ENCODE results near the gene MEGF11. TPM values are rescaled to one million over a fixed set of nuclear protein-coding genes. Genes with fewer than 3 reads are reported as not detected.

The MEGF11 gene
- total RNA-seq, 6 experiments from 2014 or later, result not detected

DNA sequence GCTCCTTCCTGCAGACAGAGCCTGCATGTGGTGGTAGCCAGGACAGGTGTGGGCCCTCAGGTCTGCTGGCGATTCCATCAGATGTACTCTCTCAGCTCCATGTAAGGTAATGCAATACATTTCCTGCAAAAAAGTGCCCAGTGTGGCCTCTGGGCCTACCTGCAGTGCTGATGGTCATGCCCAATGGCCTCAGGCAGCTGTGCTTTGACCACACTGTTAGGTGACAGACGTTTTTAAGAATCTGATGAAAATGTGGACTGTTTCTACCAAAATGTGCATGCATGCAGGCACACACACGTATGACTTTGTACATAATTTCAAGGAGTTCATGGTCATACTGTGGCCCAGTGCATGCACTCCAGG is 231.4 kb downstream of the MEGF11 start:
- no peaks in the 10 kb centered on the region for H3K9me3 Mint-ChIP-seq
- TF ChIP-seq, protein P1, sequence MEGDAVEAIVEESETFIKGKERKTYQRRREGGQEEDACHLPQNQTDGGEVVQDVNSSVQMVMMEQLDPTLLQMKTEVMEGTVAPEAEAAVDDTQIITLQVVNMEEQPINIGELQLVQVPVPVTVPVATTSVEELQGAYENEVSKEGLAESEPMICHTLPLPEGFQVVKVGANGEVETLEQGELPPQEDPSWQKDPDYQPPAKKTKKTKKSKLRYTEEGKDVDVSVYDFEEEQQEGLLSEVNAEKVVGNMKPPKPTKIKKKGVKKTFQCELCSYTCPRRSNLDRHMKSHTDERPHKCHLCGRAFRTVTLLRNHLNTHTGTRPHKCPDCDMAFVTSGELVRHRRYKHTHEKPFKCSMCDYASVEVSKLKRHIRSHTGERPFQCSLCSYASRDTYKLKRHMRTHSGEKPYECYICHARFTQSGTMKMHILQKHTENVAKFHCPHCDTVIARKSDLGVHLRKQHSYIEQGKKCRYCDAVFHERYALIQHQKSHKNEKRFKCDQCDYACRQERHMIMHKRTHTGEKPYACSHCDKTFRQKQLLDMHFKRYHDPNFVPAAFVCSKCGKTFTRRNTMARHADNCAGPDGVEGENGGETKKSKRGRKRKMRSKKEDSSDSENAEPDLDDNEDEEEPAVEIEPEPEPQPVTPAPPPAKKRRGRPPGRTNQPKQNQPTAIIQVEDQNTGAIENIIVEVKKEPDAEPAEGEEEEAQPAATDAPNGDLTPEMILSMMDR (IDR thresholded peaks at IDR 0.05), result no peak
- peaks cover 2% of the 10 kb centered on the region for H3K4me1 Mint-ChIP-seq (ENCODE audit: low read depth)
- peaks cover 33% of the 10 kb centered on the region for H3K27me3 Mint-ChIP-seq (ENCODE audit: insufficient read depth)
- no peak for DNase-seq
- no peak overlapping the region for H3K27ac Mint-ChIP-seq
- no peaks in the 10 kb centered on the region for H3K36me3 Mint-ChIP-seq (ENCODE audit: low read depth)
- no peak overlapping the region for H3K4me3 Mint-ChIP-seq

DNA sequence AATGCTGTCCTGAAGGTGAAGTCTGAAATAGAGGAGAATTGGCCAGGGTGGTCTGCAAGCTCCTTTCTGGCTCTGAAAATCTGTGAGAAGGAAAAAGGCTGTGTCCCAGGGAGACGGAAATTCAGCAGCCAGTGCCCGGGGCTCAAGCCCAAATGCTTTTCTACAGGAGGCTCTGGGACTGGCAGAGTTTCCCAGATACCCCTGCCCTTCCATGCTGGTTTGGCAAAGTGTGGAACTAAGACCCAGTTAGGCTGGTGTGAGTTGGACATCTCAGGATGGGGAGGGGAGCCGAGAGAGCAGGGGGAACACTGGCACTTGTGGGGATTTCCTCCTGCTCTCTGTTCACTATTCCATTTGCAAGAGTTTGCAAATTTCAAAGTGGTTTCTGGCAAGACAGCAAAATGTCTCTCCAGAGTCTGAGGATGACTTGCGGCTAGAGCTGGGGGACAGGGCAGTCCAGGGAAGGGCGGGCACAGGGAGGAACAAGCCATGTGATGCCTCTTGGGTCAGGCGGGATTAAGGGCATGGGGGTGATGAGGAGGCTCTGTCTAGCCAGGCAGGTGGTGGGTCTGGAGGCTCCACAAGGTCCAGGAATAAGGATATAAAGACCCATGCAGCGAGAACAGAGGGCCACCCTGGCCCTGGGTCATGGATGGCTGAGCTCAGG is 231.9 kb downstream of the MEGF11 start:
- Mint-ChIP-seq H3K4me1 (ENCODE audit: low read depth) (no peaks in the 10 kb centered on the region), H3K36me3 (ENCODE audit: low read depth) (no peaks in the 10 kb centered on the region), H3K4me3 (no peak overlapping the region), H3K9me3 (no peaks in the 10 kb centered on the region), H3K27me3 (ENCODE audit: insufficient read depth) (peaks cover 38% of the 10 kb centered on the region), H3K27ac (no peak overlapping the region)
- no peak for DNase-seq
- TF ChIP-seq, protein P1 (IDR thresholded peaks at IDR 0.05), result no peak

- Mint-ChIP-seq H3K36me3 (ENCODE audit: low read depth) (no peaks in the 10 kb centered on the region), H3K9me3 (no peaks in the 10 kb centered on the region), H3K27ac (no peak overlapping the region), H3K27me3 (ENCODE audit: insufficient read depth) (peaks cover 41% of the 10 kb centered on the region), H3K4me3 (no peak overlapping the region), H3K4me1 (ENCODE audit: low read depth) (no peaks in the 10 kb centered on the region)
- DNase-seq, result no peak
- TF ChIP-seq, protein P1 (IDR thresholded peaks at IDR 0.05), result no peak
Measured at GRCh38 chr15:66019826-66020398, 233.6 kb downstream of the MEGF11 start.

- TF ChIP-seq, protein P1 (IDR thresholded peaks at IDR 0.05), result no peak
- no peak overlapping the region for H3K4me3 Mint-ChIP-seq
- no peaks in the 10 kb centered on the region for H3K36me3 Mint-ChIP-seq (ENCODE audit: low read depth)
- H3K27me3 Mint-ChIP-seq (ENCODE audit: insufficient read depth), result peaks cover 40% of the 10 kb centered on the region
- no peaks in the 10 kb centered on the region for H3K9me3 Mint-ChIP-seq
- no peak overlapping the region for H3K27ac Mint-ChIP-seq
- H3K4me1 Mint-ChIP-seq (ENCODE audit: low read depth), result no peaks in the 10 kb centered on the region
- no peak for DNase-seq
Measured at GRCh38 chr15:66019368-66019767, 234.2 kb downstream of the MEGF11 start.

- Mint-ChIP-seq H3K9me3 (no peaks in the 10 kb centered on the region), H3K36me3 (ENCODE audit: low read depth) (no peaks in the 10 kb centered on the region), H3K27ac (no peak overlapping the region), H3K4me1 (ENCODE audit: low read depth) (no peaks in the 10 kb centered on the region), H3K4me3 (no peak overlapping the region), H3K27me3 (ENCODE audit: insufficient read depth) (peaks cover 39% of the 10 kb centered on the region)
- DNase-seq, result no peak
- TF ChIP-seq, protein P1 (IDR thresholded peaks at IDR 0.05), result no peak
Measured at GRCh38 chr15:66018488-66018797, 235.1 kb downstream of the MEGF11 start.

Measured in HFFc6 (cell line).